ENCODE measurements around the gene ZXDC.

GRCh38 chr3:126439968-126440708, 35.6 kb downstream of the ZXDC start:
- TF ChIP-seq POLR2A (IDR thresholded peaks at IDR 0.05; ENCODE audit: low read depth, low read length): no peak
- no peak for TF ChIP-seq POLR2AphosphoS5 (IDR thresholded peaks at IDR 0.05; ENCODE audit: low read depth, low read length)
- TF ChIP-seq TAF1 (IDR thresholded peaks at IDR 0.05; ENCODE audit: low read depth, low read length): no peak
- TF ChIP-seq SPI1 (IDR thresholded peaks at IDR 0.05; ENCODE audit: low read depth, low read length): no peak
- TF ChIP-seq POU2F2 (IDR thresholded peaks at IDR 0.05; ENCODE audit: low read depth, low read length): no peak
- TF ChIP-seq PAX5 (IDR thresholded peaks at IDR 0.05; ENCODE audit: insufficient read depth, low read length, severe bottlenecking): no peak

All from GM12891 (cell line).